ENCODE data around the gene SUMO3. TPM values are rescaled to one million over a fixed set of nuclear protein-coding genes. Genes with fewer than 3 reads are reported as not detected.

SUMO3 gene
- total RNA-seq, 1 experiment from 2014 or later = 62.3 TPM

- Mint-ChIP-seq H3K27me3 (ENCODE audit: insufficient read depth, unreplicated experiment) (no peaks in the 10 kb centered on the region), H3K36me3 (ENCODE audit: insufficient read depth, unreplicated experiment) (peaks cover 49% of the 10 kb centered on the region), H3K9me3 (ENCODE audit: unreplicated experiment) (no peaks in the 10 kb centered on the region), H3K4me1 (ENCODE audit: insufficient read depth, unreplicated experiment) (peaks cover 23% of the 10 kb centered on the region), H3K4me3 (ENCODE audit: unreplicated experiment) (no peak overlapping the region), H3K27ac (ENCODE audit: low read depth, unreplicated experiment) (no peak overlapping the region)
- intact Hi-C loops (cut with micrococcal nuclease) = no loop called here
- ChIA-PET POLR2A (interaction anchor here (0.7 to 1.1 kb wide), 2 partner anchors 11 to 61 kb away, joined by 3 read pairs; no protein-coding TSS in a partner anchor), CTCF (interaction anchor here (0.6 to 5.5 kb wide), 2 partner anchors 13 to 1701 kb away, joined by 3 to 49 read pairs; no protein-coding TSS in a partner anchor)
- TF ChIP-seq CTCF (IDR thresholded peaks at IDR 0.05; ENCODE audit: unreplicated experiment) = no peak
- no TSS peak for BruUV-seq (replicated peaks)
- DNase-seq (ENCODE audit: unreplicated experiment) = no peak
These were observed 36.9 kb downstream of the SUMO3 start for GRCh38 chr21:44780767-44781459.

GRCh38 chr21:44780137-44780502 is 37.7 kb downstream of the SUMO3 start:
- H3K27me3 Mint-ChIP-seq (ENCODE audit: insufficient read depth, unreplicated experiment) = no peaks in the 10 kb centered on the region
- H3K27ac Mint-ChIP-seq (ENCODE audit: low read depth, unreplicated experiment) = no peak overlapping the region
- POLR2A ChIA-PET = interaction anchor here (0.6 to 0.7 kb wide), 2 partner anchors 60 to 482 kb away, joined by 3 read pairs; no protein-coding TSS in a partner anchor
- no peak for DNase-seq (ENCODE audit: unreplicated experiment)
- CTCF ChIA-PET = interaction anchor here (0.9 to 5.5 kb wide), 2 partner anchors 14 to 19 kb away, joined by 3 to 49 read pairs; no protein-coding TSS in a partner anchor
- peaks cover 16% of the 10 kb centered on the region for H3K4me1 Mint-ChIP-seq (ENCODE audit: insufficient read depth, unreplicated experiment)
- TF ChIP-seq CTCF (IDR thresholded peaks at IDR 0.05; ENCODE audit: unreplicated experiment) = no peak
- H3K36me3 Mint-ChIP-seq (ENCODE audit: insufficient read depth, unreplicated experiment) = peaks cover 48% of the 10 kb centered on the region
- intact Hi-C loops (cut with micrococcal nuclease) = no loop called here
- H3K9me3 Mint-ChIP-seq (ENCODE audit: unreplicated experiment) = no peaks in the 10 kb centered on the region
- H3K4me3 Mint-ChIP-seq (ENCODE audit: unreplicated experiment) = no peak overlapping the region
- no TSS peak for BruUV-seq (replicated peaks)

- ChIA-PET POLR2A (interaction anchor here (0.6 to 0.7 kb wide), 2 partner anchors 14 to 482 kb away, joined by 3 read pairs; no protein-coding TSS in a partner anchor), CTCF (interaction anchor here (0.9 to 5.5 kb wide), 2 partner anchors 14 to 19 kb away, joined by 3 to 49 read pairs; no protein-coding TSS in a partner anchor)
- Mint-ChIP-seq H3K36me3 (ENCODE audit: insufficient read depth, unreplicated experiment) (peaks cover 52% of the 10 kb centered on the region), H3K9me3 (ENCODE audit: unreplicated experiment) (no peaks in the 10 kb centered on the region), H3K27me3 (ENCODE audit: insufficient read depth, unreplicated experiment) (no peaks in the 10 kb centered on the region), H3K4me1 (ENCODE audit: insufficient read depth, unreplicated experiment) (peaks cover 15% of the 10 kb centered on the region), H3K27ac (ENCODE audit: low read depth, unreplicated experiment) (no peak overlapping the region), H3K4me3 (ENCODE audit: unreplicated experiment) (no peak overlapping the region)
- intact Hi-C loops (cut with micrococcal nuclease) = no loop called here
- DNase-seq (ENCODE audit: unreplicated experiment) = no peak
- BruUV-seq (replicated peaks) = no TSS peak
- TF ChIP-seq CTCF (IDR thresholded peaks at IDR 0.05; ENCODE audit: unreplicated experiment) = no peak
These were observed 38.3 kb downstream of the SUMO3 start for GRCh38 chr21:44779417-44780136.

GRCh38 chr21:44778983-44779382 is 38.9 kb downstream of the SUMO3 start:
- DNase-seq (ENCODE audit: unreplicated experiment) = no peak
- POLR2A ChIA-PET = interaction anchor here (0.7 kb wide), 1 partner anchor 14 kb away, joined by 3 read pairs; no protein-coding TSS in a partner anchor
- Mint-ChIP-seq H3K36me3 (ENCODE audit: insufficient read depth, unreplicated experiment) (peaks cover 48% of the 10 kb centered on the region), H3K4me1 (ENCODE audit: insufficient read depth, unreplicated experiment) (peaks cover 15% of the 10 kb centered on the region), H3K4me3 (ENCODE audit: unreplicated experiment) (no peak overlapping the region), H3K27me3 (ENCODE audit: insufficient read depth, unreplicated experiment) (no peaks in the 10 kb centered on the region), H3K27ac (ENCODE audit: low read depth, unreplicated experiment) (no peak overlapping the region), H3K9me3 (ENCODE audit: unreplicated experiment) (no peaks in the 10 kb centered on the region)
- CTCF ChIA-PET = interaction anchor here (0.9 kb wide), 1 partner anchor 18 kb away, joined by 3 read pairs; no protein-coding TSS in a partner anchor
- BruUV-seq (replicated peaks) = no TSS peak
- TF ChIP-seq CTCF (IDR thresholded peaks at IDR 0.05; ENCODE audit: unreplicated experiment) = no peak
- intact Hi-C loops (cut with micrococcal nuclease) = no loop called here
